OCI-LY1 (cell line): ENCODE measurements around the gene TRAK1.

ENCODE experiments used
- CTCF ChIP-seq: fragments of 200-600 bp; sonication (generic), shearing (Covaris generic); IDR thresholded peaks from 2 replicates; pipeline ENCODE4 v1.5.1; 2017; ENCODE audit warnings: mild to moderate bottlenecking, antibody characterized with exemption, low read length, moderate library complexity, mixed read lengths
- EZH2 ChIP-seq: fragments of 200-600 bp; sonication (generic), shearing (Covaris generic); IDR thresholded peaks from 2 replicates; pipeline ENCODE4 v1.8.0; 2017; ENCODE audit warnings: borderline replicate concordance, mixed run types, mild to moderate bottlenecking, antibody characterized with exemption, low read length, moderate library complexity, mixed read lengths

- TF ChIP-seq CTCF (no peak), EZH2 (no peak)
Observed at GRCh38 chr3:42275217-42275616, 184.1 kb downstream of the TRAK1 start.
